Measurements from ENCODE around the gene CCDC154.

The CCDC154 gene

GRCh38 chr16:1385232-1385631, 59.1 kb downstream of the CCDC154 start:
- DNase-seq: no peak

Measured in NCI-H1436 (cell line).